ENCODE results near the gene GPR37.

GPR37 gene

GRCh38 chr7:124780608-124781007 lies 15.0 kb upstream of the GPR37 start:
- DNase-seq (ENCODE audit: low read depth), result no peak

GRCh38 chr7:124780056-124780455 lies 14.5 kb upstream of the GPR37 start:
- DNase-seq (ENCODE audit: low read depth), result no peak

- no peak for DNase-seq (ENCODE audit: low read depth)
Measured at GRCh38 chr7:124779620-124780019, 14.0 kb upstream of the GPR37 start.

GRCh38 chr7:124779194-124779593 lies 13.6 kb upstream of the GPR37 start:
- DNase-seq (ENCODE audit: low read depth), result no peak

- DNase-seq (ENCODE audit: low read depth), result no peak
Measured at GRCh38 chr7:124777268-124777667, 11.7 kb upstream of the GPR37 start.

GRCh38 chr7:124776153-124776552 lies 10.6 kb upstream of the GPR37 start:
- no peak for DNase-seq (ENCODE audit: low read depth)

GRCh38 chr7:124775422-124775821 lies 9.8 kb upstream of the GPR37 start:
- no peak for DNase-seq (ENCODE audit: low read depth)

GRCh38 chr7:124773938-124774337 lies 8.3 kb upstream of the GPR37 start:
- no peak for DNase-seq (ENCODE audit: low read depth)

GRCh38 chr7:124773339-124773738 lies 7.7 kb upstream of the GPR37 start:
- DNase-seq (ENCODE audit: low read depth), result no peak

- no peak for DNase-seq (ENCODE audit: low read depth)
Measured at GRCh38 chr7:124769136-124769535, 3.5 kb upstream of the GPR37 start.

- DNase-seq (ENCODE audit: low read depth), result no peak
Measured at GRCh38 chr7:124768525-124768924, 2.9 kb upstream of the GPR37 start.

- DNase-seq (ENCODE audit: low read depth), result no peak
Measured at GRCh38 chr7:124764847-124765400, 668 bp downstream of the GPR37 start.

GRCh38 chr7:124764051-124764846 lies 1.3 kb downstream of the GPR37 start:
- no peak for DNase-seq (ENCODE audit: low read depth)

GRCh38 chr7:124762611-124763143 lies 2.9 kb downstream of the GPR37 start:
- DNase-seq (ENCODE audit: low read depth), result no peak

GRCh38 chr7:124761164-124761715 lies 4.4 kb downstream of the GPR37 start:
- no peak for DNase-seq (ENCODE audit: low read depth)

GRCh38 chr7:124758327-124758726 lies 7.3 kb downstream of the GPR37 start:
- DNase-seq (ENCODE audit: low read depth), result peak; percentile 50

- DNase-seq (ENCODE audit: low read depth), result no peak
Measured at GRCh38 chr7:124754576-124755268, 10.9 kb downstream of the GPR37 start.

- no peak for DNase-seq (ENCODE audit: low read depth)
Measured at GRCh38 chr7:124752310-124752709, 13.3 kb downstream of the GPR37 start.

- DNase-seq (ENCODE audit: low read depth), result no peak
Measured at GRCh38 chr7:124751027-124751426, 14.6 kb downstream of the GPR37 start.

GRCh38 chr7:124747072-124747471 lies 18.5 kb downstream of the GPR37 start:
- no peak for DNase-seq (ENCODE audit: low read depth)

- DNase-seq (ENCODE audit: low read depth), result no peak
Measured at GRCh38 chr7:124738639-124739038, 27.0 kb downstream of the GPR37 start.

- no peak for DNase-seq (ENCODE audit: low read depth)
Measured at GRCh38 chr7:124737760-124738300, 27.8 kb downstream of the GPR37 start.

Data from GM04504 (cell line).